HG02852 (cell line): ENCODE results near the gene PCBP2.
A peak's percentile ranks its signal among the peaks of the same experiment; 100 is the strongest.

Experiments
- ATAC-seq: cut with Tn5 transposase; IDR thresholded peaks from one replicate; pipeline ENCODE4 v1.9.1; 2021; ENCODE audit warnings: mild to moderate bottlenecking, moderate library complexity; ENCODE audit not compliant: unreplicated experiment

PCBP2 gene

GRCh38 chr12:53506450-53506785 lies 54.5 kb downstream of the PCBP2 start:
- ATAC-seq: no peak

- no peak for ATAC-seq
Measured at GRCh38 chr12:53506881-53507602, 55.1 kb downstream of the PCBP2 start, which contains the start of gene NPFF. Gene NPFF (minus strand): TSS chr12:53507484. CDS start chr12:53507474, 10 bp downstream.

DNA sequence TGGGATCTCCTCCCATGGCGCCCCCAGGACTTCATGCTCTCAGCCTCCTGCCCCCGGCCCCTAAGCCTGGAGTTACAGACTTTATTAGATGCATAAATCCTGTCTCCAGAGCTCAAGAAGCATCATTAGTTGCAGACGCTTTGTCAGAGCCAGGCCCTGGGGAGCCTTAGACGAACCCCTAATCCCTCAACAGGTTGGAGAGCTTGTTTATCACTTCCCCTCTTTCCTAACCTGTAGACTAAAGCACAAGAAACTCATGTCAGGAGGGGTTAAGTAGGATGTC lies 55.6 kb downstream of the PCBP2 start:
- no peak for ATAC-seq

GRCh38 chr12:53508534-53509170 lies 56.8 kb downstream of the PCBP2 start:
- peak; percentile 82 for ATAC-seq

GRCh38 chr12:53510181-53510812 lies 58.4 kb downstream of the PCBP2 start:
- ATAC-seq: no peak

GRCh38 chr12:53513712-53514410 lies 62.0 kb downstream of the PCBP2 start:
- ATAC-seq: no peak

DNA sequence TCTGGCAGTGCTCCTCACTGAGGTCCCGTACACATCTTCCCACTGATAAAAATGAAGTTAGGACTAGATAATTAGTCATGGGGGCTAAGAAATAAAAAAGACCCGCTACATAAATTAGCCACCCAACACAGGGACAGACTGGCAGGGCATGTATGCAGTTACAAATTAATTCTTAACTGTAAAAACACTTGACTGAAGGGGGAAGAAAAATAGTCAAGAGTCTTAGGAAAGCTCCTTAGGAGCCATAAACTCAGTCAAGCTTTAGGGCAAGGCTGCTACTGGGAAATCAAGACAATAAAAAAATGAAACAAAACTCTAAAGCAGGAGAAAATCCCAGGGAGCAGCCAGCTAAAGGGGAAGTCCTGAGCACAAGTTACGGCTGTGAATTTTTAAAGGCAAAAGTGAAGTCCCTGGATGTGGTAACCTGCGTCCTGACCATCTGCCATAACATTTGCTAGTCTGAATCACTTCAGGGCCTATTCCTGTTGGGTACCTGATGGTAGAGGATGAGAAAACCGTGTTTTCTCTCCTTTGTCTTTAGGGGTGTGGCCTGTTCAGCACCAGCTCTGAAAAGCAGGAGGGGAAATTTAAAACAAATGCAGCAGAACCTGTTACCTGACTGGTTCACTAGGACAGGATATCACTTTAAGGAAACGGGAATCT lies 62.9 kb downstream of the PCBP2 start:
- ATAC-seq: no peak

DNA sequence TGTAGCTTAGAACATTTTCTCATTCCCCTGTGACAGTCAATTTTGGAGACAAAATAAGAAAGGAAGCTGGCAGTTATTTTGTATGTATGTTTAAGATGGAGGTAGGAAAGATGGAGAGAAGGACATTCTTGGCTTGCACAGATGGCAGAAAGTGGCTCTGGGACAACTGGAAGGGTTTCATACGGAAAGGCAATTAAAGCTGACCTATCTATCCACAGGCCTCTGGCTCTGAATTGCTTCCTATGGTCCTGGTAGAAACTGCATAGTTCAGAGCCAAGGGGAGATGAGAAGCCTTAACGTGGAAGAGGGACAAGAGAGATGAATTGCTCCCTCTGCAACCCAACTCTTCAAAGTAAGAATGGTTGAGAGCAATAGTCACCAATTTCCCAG lies 63.4 kb downstream of the PCBP2 start:
- ATAC-seq: no peak

DNA sequence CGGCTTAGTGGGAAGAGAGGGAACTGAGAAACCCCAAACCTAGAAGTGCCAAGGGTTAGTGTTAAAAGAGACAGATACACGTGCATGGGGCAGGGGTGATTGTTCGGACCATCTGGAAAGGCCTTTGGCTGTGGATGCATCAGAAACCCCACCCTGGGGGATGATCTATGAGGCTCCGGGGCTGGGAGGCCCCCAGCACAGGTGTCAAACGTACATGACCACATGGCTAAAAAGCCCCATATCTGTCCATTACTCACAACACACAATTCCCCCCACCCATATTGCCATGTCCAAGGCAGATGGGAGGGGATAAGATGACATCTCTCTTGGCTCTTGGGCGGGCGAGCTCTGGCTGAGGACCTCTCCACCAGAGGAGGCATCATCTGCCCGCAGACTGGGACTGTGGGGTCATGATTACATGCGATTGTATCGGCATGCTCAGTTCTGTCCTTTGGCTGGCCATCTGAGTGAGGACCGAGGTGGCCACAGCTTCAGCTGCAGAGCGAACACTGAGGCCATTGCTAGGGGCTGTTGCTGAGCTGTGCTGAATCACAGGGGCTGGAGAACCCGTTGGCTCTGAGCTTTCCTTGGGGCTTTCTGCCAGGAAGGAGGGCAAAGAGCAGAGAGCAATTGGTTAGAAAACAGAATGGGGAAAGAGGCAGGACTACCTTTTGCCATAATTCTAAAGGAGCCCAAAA lies 65.0 kb downstream of the PCBP2 start:
- no peak for ATAC-seq

- ATAC-seq: no peak
Measured at GRCh38 chr12:53518381-53518780, 66.5 kb downstream of the PCBP2 start.

- ATAC-seq: no peak
Measured at GRCh38 chr12:53523131-53523530, 71.2 kb downstream of the PCBP2 start.

DNA sequence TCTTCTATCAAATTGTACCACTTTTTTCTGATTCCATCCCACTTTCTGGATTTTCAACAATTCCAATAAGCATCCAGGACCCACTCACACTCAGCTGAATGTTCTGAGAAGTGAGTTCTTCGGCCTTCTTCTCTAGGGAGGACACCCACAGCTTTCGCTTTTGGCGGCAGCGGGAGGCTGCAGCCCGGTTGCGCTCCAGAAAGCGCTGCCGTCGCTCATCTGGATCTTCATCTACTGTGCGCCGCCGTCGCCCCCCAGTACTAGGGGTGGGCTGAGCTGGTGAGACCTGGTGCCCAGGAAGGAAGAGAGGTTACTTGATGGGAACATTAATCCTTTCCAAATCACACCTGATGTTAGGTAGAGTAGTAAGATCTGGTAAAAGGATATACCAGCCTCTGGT lies 72.6 kb downstream of the PCBP2 start:
- ATAC-seq: no peak

- no peak for ATAC-seq
Measured at GRCh38 chr12:53530061-53530460, 78.2 kb downstream of the PCBP2 start.
